H1 (cell line): ENCODE measurements around the gene BMI1. TPM values are rescaled to one million over a fixed set of nuclear protein-coding genes. Genes with fewer than 3 reads are reported as not detected.

Experiments used
- CREB1 ChIP-seq: IDR thresholded peaks from 2 replicates; pipeline ENCODE4 v1.6.1; 2012; ENCODE audit warnings: inconsistent platforms
- CTBP2 ChIP-seq: IDR thresholded peaks from 2 replicates; pipeline ENCODE4 v1.7.0; 2011; ENCODE audit warnings: borderline replicate concordance, mild to moderate bottlenecking, moderate library complexity, mixed read lengths, low read length; ENCODE audit not compliant: insufficient read depth, insufficient read length
- EGR1 ChIP-seq: IDR thresholded peaks from 2 replicates; pipeline ENCODE4 v1.6.1; 2011; ENCODE audit warnings: low read depth, low read length, borderline replicate concordance
- EP300 ChIP-seq, 2 experiments: IDR thresholded peaks; 1 replicate in 1 of 2; 2 replicates in 1 of 2; pipeline ENCODE4 v1.6.1; 2011 to 2012; ENCODE audit warnings: low read depth in 2 of 2, low read length in 2 of 2, mild to moderate bottlenecking in 2 of 2, borderline replicate concordance in 1 of 2, inconsistent platforms in 1 of 2, moderate library complexity in 1 of 2
- FOSL1 ChIP-seq: IDR thresholded peaks from 2 replicates; pipeline ENCODE4 v1.6.1; 2011; ENCODE audit warnings: mild to moderate bottlenecking, low read depth, low read length, moderate library complexity; ENCODE audit not compliant: insufficient read depth
- GTF2F1 ChIP-seq: IDR thresholded peaks from 2 replicates; pipeline ENCODE4 v1.6.1; 2012; ENCODE audit warnings: low read depth, low read length, improper control_type of control experiment, borderline replicate concordance
- HDAC6 ChIP-seq: IDR thresholded peaks from one replicate; pipeline ENCODE4 v1.7.1; 2012; ENCODE audit warnings: low read depth, mild to moderate bottlenecking, inconsistent platforms, low read length, moderate library complexity
- JUND ChIP-seq: IDR thresholded peaks from 2 replicates; pipeline ENCODE4 v1.6.1; 2011; ENCODE audit warnings: mild to moderate bottlenecking, improper control_type of control experiment, low read length
- KDM4A ChIP-seq: IDR thresholded peaks from one replicate; pipeline ENCODE4 v1.7.1; 2012; ENCODE audit warnings: low read depth, mild to moderate bottlenecking, moderate library complexity, low read length, inconsistent platforms; ENCODE audit not compliant: severe bottlenecking
- KDM5A ChIP-seq: fragments of 200-600 bp; IDR thresholded peaks from 2 replicates; pipeline ENCODE4 v1.7.1; 2012; ENCODE audit warnings: mild to moderate bottlenecking, low read length, inconsistent platforms, mixed read lengths
- MAFK ChIP-seq: IDR thresholded peaks from 2 replicates; pipeline ENCODE4 v1.6.1; 2012; ENCODE audit warnings: low read depth, mild to moderate bottlenecking, improper control_type of control experiment, low read length
- MAX ChIP-seq: IDR thresholded peaks from 2 replicates; pipeline ENCODE4 v1.6.1; 2012; ENCODE audit warnings: inconsistent platforms
- POLR2A ChIP-seq, 2 experiments: IDR thresholded peaks; 1 replicate in 1 of 2; 2 replicates in 1 of 2; pipeline ENCODE4 v1.6.1; 2011; ENCODE audit warnings: low read depth in 2 of 2, low read length in 2 of 2, mild to moderate bottlenecking in 2 of 2; ENCODE audit errors: control extremely low read depth in 1 of 2
- RFX5 ChIP-seq: IDR thresholded peaks from 2 replicates; pipeline ENCODE4 v1.6.1; 2011; ENCODE audit warnings: low read depth, low read length, improper control_type of control experiment, borderline replicate concordance
- SAP30 ChIP-seq: fragments of 300-600 bp; sonication (generic); IDR thresholded peaks from 2 replicates; pipeline ENCODE4 v1.7.1; 2012; ENCODE audit warnings: low read length, moderate library complexity, mild to moderate bottlenecking, inconsistent platforms; ENCODE audit not compliant: insufficient read depth, insufficient replicate concordance
- SIN3A ChIP-seq, 2 experiments: IDR thresholded peaks in 1 of 2; conservative IDR thresholded peaks in 1 of 2; 2 replicates each; pipeline ENCODE4 v1.6.1; 2011 to 2012; ENCODE audit warnings: low read length in 2 of 2, improper control_type of control experiment in 1 of 2, low read depth in 1 of 2, mild to moderate bottlenecking in 1 of 2
- SP2 ChIP-seq: IDR thresholded peaks from 2 replicates; pipeline ENCODE4 v1.6.1; 2012; ENCODE audit warnings: mild to moderate bottlenecking, low read length, inconsistent platforms
- SP4 ChIP-seq: IDR thresholded peaks from 2 replicates; pipeline ENCODE4 v1.6.1; 2012; ENCODE audit warnings: low read length, inconsistent platforms
- TAF7 ChIP-seq: optimal IDR thresholded peaks from 2 replicates; pipeline ENCODE3; 2011; ENCODE audit warnings: low read depth, mild to moderate bottlenecking, inconsistent platforms, low read length, moderate library complexity, borderline replicate concordance
- ZNF274 ChIP-seq: IDR thresholded peaks from 2 replicates; pipeline ENCODE4 v1.7.0; 2012; ENCODE audit warnings: low read length, borderline replicate concordance; ENCODE audit errors: extremely low read depth
- polyA plus RNA-seq, 7 experiments: library from polyadenylated mRNA; depleted of rRNA in 3 of 7; stranded (reverse) in 5 of 7; unstranded in 2 of 7; fragments of >200 nt in 5 of 7; fragments of 200-250 nt in 2 of 7; gene quantifications; 1 replicate in 5 of 7; 2 replicates in 1 of 7; 4 replicates in 1 of 7; pipeline versions ENCODE4 v1.2.1 to v1.2.3, GENCODE V29; 2011 to 2013; ENCODE audit warnings: missing spikeins in 2 of 7, mixed read lengths in 2 of 7
- total RNA-seq: library from RNA; stranded (reverse); fragmentation: NEBNext Ultra II Directional; extraction: Animal tissue kit (Norgen Biotek cat#: 25700); gene quantifications from 2 replicates; pipeline ENCODE4 v1.2.1, GENCODE V29; 2021
- TF ChIP-seq, protein P1 (sequence below): IDR thresholded peaks from 2 replicates; pipeline ENCODE4 v1.6.1; 2011; ENCODE audit warnings: low read depth, mild to moderate bottlenecking, low read length; ENCODE audit not compliant: insufficient read depth

BMI1 gene
- total and polyA plus RNA-seq, 2 of the 8 experiments (the other 6 are each of a cell fraction or from before 2014, with no cell fraction given) = 2.8 to 10.7 TPM

DNA sequence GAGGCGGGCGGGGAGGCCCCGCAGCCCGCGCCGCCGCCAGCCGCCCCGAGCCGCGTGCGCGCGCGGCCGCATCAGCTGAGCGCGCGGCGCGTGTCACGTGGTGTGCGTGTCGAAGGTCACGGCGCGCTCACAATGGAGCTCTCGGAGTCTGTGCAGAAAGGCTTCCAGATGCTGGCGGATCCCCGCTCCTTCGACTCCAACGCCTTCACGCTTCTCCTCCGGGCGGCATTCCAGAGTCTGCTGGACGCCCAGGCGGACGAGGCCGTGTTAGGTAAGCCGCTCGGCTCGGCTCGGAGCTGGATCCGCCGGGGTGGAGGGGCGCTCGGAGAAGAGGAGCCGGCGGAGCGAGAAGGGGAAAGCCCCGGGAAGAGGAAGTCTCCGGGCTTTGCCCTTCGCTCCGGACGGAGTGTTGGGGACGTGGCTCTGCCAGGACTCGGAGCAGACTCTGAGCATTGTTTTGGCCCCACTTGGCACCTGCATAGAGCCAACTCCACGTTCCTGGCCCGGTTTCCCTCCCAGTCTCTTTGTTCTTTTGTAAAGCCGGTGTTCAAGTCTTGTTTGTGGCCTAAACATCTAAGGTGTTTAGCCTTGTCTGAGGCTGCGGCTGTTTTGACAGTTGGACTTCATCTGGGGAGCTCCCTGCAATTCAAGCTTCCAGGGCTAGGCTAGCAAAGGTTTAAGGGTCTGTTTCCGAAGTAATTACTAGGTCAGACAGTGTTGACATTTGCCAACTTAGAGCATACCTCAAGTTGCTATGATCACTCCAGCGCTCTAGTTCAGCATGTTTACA is 4.4 kb upstream of the BMI1 start, which contains the start of gene COMMD3 (continued):
- no peak for TF ChIP-seq CTBP2
- no peak for TF ChIP-seq KDM5A
- no peak for TF ChIP-seq HDAC6
- peak; percentile 91 for TF ChIP-seq KDM4A
- TF ChIP-seq, protein P1, sequence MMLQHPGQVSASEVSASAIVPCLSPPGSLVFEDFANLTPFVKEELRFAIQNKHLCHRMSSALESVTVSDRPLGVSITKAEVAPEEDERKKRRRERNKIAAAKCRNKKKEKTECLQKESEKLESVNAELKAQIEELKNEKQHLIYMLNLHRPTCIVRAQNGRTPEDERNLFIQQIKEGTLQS = no peak
- TF ChIP-seq SAP30 = peak; percentile 29
- no peak for TF ChIP-seq FOSL1
- no peak for TF ChIP-seq SP4
- TF ChIP-seq POLR2A (IDR thresholded peaks at IDR 0.05; ENCODE audit: control extremely low read depth in 1 of 2, low read depth in 2 of 2, low read length in 2 of 2) = peak in 1 of 2 experiments; percentile 49; a peak in 1 of 3 replicates
- no peak for TF ChIP-seq JUND
- TF ChIP-seq MAX = peak; percentile 80
- TF ChIP-seq SP2 = no peak
- no peak for TF ChIP-seq MAFK
- TF ChIP-seq EGR1 = peak; percentile 53; the same call in 1 of the 2 replicates
- no peak for TF ChIP-seq EP300 (IDR thresholded peaks at IDR 0.05; ENCODE audit: borderline replicate concordance in 1 of 2, low read depth in 2 of 2, low read length in 2 of 2)
- no peak for TF ChIP-seq GTF2F1
- TF ChIP-seq CREB1 = no peak
- peak; percentile 39 to 75; a peak in 1 of 4 replicates for TF ChIP-seq SIN3A (conservative IDR thresholded peaks at IDR 0.05 in 1 of 2, IDR thresholded peaks at IDR 0.05 in 1 of 2; ENCODE audit: low read depth in 1 of 2, low read length in 2 of 2)
- no peak for TF ChIP-seq ZNF274
- no peak for TF ChIP-seq TAF7
- TF ChIP-seq RFX5 = no peak
